Right kidney (tissue), 1 donor: ENCODE data around the gene ABCA7.

Experiments
- DNase-seq: peaks from one replicate; pipeline ENCODE4 v3.0.0-alpha.2; 2016

The ABCA7 gene

GRCh38 chr19:1040476-1041271, 767 bp downstream of the ABCA7 start:
- DNase-seq, result peak; percentile 75

DNA sequence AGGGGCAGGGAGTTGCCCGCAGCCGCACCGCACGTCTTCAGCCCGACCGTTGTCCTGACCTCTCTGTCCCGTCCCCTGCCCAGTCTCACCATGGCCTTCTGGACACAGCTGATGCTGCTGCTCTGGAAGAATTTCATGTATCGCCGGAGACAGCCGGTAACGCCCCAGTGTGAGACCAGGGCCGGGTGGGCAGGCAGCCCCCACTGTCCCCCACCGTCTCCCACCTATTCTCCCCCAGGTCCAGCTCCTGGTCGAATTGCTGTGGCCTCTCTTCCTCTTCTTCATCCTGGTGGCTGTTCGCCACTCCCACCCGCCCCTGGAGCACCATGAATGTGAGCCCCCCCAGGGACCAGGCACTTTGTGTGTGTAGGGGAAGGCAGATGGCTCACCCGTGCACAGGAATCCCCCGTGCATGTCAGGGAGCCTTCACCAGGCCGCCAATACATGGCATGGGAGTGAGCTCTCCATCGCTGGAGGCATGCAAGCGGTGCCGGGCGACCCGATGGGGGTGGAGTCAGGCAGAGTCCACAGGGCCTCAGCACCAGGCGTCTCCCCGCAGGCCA, 1.4 kb downstream of the ABCA7 start:
- no peak for DNase-seq

GRCh38 chr19:1041835-1042685, 2.2 kb downstream of the ABCA7 start:
- no peak for DNase-seq

DNA sequence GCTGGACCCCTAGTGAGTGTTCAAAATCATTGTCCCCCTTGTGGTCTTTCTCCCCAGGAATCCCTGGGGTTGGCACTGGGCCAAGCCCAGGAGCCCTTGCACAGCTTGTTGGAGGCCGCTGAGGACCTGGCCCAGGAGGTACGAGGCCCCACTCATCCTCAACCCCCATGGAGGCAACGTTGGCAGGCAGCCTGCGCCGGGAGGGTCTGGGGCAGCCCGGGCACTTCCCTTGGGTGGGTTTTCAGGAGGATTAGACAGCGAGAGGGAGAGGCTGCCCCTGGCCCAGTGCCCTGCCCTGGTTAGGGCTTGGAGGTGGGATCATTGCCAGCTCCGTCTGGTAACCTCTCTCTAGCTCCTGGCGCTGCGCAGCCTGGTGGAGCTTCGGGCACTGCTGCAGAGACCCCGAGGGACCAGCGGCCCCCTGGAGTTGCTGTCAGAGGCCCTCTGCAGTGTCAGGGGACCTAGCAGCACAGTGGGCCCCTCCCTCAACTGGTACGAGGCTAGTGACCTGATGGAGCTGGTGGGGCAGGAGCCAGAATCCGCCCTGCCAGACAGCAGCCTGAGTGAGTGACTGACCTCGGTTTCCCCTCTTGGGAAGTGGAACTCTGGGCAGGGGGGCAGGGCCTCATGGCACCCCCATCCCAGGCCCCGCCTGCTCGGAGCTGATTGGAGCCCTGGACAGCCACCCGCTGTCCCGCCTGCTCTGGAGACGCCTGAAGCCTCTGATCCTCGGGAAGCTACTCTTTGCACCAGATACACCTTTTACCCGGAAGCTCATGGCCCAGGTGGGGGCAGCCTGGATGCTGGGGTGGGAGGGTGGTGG, 3.0 kb downstream of the ABCA7 start:
- DNase-seq, result no peak

GRCh38 chr19:1045247-1045603, 5.3 kb downstream of the ABCA7 start:
- no peak for DNase-seq

DNA sequence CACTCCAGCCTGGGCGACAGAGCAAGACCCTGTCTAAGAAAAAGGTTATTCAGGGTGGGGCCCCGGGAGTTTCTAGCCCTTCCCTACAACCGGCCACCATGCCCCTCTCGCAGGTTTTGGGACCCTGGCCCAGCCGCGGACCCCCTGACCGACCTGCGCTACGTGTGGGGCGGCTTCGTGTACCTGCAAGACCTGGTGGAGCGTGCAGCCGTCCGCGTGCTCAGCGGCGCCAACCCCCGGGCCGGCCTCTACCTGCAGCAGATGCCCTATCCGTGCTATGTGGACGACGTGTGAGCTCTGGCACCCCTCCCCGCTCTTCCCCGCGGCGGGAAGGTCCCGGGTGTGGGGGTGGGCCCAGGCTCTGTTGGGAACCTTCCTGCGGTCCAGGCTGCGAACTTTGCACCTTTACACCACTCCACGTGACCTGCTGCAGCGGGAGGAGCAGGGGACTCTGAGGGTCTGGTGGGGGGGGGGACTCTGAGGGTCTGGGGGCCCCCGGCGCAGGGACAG, 6.3 kb downstream of the ABCA7 start:
- DNase-seq, result no peak

- no peak for DNase-seq
These were observed 7.2 kb downstream of the ABCA7 start for GRCh38 chr19:1046836-1047695.

DNA sequence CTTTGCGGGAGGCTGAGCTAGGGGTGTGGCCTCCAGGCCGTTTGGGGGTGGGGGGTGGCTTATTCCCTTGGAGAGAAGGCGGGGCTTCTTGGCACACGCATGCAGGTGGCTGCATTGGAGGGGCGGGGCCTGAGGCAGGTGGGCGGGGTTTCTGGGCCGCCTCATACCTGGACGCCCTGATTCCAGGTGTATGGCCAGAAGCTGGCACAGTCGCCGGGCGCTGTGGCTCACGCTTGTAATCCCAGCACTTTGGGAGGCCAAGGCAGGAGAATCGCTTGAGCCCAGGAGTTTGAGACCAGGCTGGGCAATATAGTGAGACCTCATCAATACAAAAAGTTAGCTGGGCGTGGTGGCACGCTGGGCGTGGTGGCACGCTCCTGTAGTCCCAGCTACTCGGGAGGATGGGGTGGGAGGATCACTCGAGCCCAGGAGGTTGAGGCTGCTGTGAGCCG, 7.8 kb downstream of the ABCA7 start:
- no peak for DNase-seq

DNA sequence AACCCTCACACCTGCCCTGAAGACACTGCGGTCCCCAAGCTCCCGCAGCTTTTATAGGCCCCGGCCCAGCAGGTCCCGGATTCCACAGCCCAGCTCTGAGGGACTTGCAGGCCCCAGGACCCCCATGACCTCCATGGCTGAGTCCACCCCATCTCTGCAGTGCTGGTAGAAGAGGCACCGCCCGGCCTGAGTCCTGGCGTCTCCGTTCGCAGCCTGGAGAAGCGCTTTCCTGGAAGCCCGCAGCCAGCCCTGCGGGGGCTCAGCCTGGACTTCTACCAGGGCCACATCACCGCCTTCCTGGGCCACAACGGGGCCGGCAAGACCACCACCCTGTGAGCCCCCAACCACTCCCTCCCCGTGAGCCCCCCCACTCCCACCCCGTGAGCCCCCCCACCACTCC, 9.2 kb downstream of the ABCA7 start:
- no peak for DNase-seq

DNA sequence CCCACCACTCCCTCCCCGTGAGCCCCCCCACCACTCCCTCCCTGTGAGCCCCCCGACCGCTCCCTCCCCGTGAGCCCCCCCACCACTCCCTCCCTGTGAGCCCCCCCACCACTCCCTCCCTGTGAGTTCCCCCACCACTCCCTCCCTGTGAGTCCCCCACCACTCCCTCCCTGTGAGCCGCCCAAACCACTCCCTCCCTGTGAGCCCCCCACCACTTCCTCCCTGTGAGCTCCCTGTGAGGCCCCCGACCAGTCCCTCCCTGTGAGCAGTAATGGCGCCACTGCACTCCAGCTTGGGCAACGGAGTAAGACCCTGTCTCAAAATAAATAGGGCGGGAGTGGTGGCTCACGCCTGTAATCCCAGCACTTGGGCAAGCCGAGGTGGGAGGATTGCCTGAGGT, 9.9 kb downstream of the ABCA7 start:
- DNase-seq, result no peak

DNA sequence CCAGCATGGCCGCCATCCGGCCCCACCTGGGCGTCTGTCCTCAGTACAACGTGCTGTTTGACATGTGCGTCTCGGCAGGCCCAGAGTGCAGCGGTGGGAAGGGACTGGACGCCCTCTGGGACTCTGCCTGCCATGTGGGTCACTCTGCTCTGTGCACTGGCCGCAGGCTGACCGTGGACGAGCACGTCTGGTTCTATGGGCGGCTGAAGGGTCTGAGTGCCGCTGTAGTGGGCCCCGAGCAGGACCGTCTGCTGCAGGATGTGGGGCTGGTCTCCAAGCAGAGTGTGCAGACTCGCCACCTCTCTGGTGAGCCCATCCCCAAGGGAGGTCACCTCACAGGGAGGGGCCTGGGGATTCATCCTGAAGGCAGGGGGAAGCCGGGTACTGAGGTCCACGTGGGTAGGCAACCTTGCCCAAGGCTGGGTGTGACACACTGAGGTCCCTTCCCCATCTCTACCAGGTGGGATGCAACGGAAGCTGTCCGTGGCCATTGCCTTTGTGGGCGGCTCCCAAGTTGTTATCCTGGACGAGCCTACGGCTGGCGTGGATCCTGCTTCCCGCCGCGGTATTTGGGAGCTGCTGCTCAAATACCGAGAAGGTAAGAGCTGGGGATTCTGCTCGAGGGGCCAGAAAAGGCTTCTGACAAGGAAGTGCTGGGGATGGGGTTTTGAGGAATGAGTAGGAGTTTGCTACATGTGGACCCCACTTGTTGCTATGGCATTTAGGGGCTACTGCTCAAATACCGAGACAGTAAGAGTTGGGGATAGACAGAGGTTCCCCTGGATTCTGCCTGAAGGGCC, 11.3 kb downstream of the ABCA7 start:
- DNase-seq, result no peak

- no peak for DNase-seq
These were observed 11.9 kb downstream of the ABCA7 start for GRCh38 chr19:1051791-1052190.

DNA sequence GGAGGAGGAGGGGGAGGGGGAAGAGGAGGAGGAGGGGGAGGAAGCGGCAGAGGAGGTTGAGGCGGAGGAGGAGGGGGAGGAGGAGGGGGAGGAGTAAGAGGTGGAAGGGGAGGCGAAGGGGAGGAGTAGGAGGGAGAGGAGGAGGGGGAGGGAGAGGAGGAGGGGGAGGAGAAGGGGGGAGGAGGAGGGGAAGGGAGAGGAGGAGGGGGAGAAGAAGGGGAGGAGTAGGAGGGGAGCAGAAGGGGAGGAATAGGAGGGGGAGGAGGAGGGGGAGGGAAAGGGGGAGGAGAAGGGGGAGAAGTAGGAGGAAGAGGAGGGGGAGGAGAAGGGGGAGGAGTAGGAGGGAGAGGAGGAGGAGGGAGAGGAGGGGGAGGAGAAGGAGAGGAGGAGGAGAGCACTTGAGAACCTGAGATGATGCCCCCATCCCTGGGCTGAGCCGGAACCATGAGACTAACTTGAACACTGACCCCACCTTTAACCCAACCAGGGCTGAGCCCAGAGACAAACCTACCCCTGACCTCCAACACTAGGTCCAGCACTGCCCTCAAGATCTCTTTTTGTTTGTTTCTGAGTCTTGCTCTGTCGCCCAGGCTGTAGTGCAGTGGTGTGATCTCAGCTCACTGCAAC, 12.6 kb downstream of the ABCA7 start:
- no peak for DNase-seq

DNA sequence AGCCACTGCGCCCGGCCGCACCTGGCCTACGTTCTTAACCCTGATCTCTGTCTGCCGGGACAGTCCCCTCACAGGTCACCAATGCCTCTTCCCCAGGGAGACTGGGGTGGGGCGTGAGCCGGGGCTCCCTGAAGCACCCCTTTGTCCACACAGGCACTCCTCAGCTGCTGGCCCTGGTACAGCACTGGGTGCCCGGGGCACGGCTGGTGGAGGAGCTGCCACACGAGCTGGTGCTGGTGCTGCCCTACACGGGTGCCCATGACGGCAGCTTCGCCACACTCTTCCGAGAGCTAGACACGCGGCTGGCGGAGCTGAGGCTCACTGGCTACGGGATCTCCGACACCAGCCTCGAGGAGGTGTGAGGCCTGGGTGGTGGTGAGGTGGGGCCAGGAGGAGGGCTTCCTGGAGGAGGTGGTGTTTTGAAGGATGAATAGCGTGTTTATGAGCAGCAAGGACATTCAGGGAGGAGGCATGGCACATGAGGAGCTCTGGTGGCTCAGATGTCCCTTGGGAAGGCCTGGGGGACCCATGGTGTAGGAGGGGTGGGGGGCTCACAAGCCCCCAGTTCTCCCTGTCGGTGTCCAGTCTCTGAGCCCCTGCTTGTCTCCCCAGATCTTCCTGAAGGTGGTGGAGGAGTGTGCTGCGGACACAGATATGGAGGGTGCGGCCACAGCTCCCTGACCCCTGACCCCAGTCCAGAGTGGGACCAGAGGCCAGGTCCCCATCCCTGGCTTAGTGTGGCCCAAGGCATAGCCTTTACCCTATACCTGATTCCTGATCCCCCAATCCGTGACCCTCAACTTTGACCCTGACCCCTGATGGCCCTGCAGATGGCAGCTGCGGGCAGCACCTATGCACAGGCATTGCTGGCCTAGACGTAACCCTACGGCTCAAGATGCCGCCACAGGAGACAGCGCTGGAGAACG, 13.5 kb downstream of the ABCA7 start:
- no peak for DNase-seq

GRCh38 chr19:1054102-1055027, 14.5 kb downstream of the ABCA7 start:
- DNase-seq, result no peak

DNA sequence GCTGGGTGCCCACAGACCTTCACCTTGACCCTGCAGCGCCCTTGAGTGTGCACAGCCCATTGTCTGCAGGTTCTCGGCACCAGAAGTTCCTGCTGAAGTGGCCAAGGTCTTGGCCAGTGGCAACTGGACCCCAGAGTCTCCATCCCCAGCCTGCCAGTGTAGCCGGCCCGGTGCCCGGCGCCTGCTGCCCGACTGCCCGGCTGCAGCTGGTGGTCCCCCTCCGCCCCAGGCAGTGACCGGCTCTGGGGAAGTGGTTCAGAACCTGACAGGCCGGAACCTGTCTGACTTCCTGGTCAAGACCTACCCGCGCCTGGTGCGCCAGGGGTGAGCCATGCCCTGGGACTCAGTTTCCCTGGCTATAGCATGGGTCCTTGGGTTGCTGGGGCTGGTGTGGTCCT, 15.1 kb downstream of the ABCA7 start:
- no peak for DNase-seq

- DNase-seq, result no peak
These were observed 16.1 kb downstream of the ABCA7 start for GRCh38 chr19:1055886-1056620.
